ENCODE data around the gene UTS2R. TPM values are rescaled to one million over a fixed set of nuclear protein-coding genes. Genes with fewer than 3 reads are reported as not detected.
A peak's percentile ranks its signal among the peaks of the same experiment; 100 is the strongest.

The UTS2R gene
- total RNA-seq, 1 donor from 2014 or later = not detected

DNA sequence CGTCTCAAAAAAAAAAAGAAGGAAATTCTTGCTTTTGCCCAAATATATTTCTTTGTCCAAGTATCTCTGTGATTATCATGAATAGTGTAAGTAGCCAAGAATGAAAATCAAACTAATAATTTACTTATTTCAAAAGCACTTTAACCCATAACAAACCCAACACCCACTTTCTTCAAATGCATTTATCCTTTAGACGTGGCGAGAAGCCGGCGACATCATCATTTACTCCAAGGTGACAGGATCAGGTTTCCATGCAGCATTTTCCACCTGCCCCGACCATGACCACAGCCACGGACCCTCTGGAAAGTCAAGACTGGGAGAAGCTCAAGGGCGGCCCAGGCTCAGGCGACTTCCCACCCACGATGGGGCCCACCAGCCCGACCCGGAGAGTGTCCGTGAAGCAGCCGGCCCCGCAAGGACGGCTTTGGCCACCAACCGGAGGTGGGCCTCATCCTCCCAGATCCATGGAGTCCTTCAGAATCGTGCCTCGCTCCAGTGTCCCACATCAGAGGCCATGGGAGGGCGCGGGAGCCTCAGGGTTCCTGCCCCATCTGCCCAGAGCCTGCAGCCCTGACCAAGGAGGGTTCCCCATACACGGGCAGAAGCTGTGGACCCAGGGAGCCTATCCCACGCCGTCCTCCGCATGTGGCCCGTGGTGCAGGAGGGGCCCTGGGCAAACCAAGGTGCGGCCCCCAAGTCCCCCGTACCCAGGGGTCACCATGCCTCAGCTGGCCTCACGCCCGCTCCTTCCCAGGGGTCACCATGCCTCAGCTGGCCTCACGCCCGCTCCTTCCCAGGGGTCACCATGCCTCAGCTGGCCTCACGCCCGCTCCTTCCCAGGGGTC lies 18.7 kb downstream of the UTS2R start:
- TF ChIP-seq, protein P1, sequence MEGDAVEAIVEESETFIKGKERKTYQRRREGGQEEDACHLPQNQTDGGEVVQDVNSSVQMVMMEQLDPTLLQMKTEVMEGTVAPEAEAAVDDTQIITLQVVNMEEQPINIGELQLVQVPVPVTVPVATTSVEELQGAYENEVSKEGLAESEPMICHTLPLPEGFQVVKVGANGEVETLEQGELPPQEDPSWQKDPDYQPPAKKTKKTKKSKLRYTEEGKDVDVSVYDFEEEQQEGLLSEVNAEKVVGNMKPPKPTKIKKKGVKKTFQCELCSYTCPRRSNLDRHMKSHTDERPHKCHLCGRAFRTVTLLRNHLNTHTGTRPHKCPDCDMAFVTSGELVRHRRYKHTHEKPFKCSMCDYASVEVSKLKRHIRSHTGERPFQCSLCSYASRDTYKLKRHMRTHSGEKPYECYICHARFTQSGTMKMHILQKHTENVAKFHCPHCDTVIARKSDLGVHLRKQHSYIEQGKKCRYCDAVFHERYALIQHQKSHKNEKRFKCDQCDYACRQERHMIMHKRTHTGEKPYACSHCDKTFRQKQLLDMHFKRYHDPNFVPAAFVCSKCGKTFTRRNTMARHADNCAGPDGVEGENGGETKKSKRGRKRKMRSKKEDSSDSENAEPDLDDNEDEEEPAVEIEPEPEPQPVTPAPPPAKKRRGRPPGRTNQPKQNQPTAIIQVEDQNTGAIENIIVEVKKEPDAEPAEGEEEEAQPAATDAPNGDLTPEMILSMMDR (IDR thresholded peaks at IDR 0.05) = no peak
- Mint-ChIP-seq H3K4me3 (ENCODE audit: unreplicated experiment) (no peak overlapping the region), H3K27ac (ENCODE audit: unreplicated experiment) (no peak overlapping the region), H3K9me3 (ENCODE audit: unreplicated experiment) (no peaks in the 10 kb centered on the region), H3K36me3 (ENCODE audit: unreplicated experiment) (peaks cover 8% of the 10 kb centered on the region), H3K27me3 (ENCODE audit: unreplicated experiment) (peaks cover 5% of the 10 kb centered on the region), H3K4me1 (ENCODE audit: unreplicated experiment) (peaks cover 8% of the 10 kb centered on the region)
- DNase-seq (ENCODE audit: extremely low spot score, unreplicated experiment) = no peak

DNA sequence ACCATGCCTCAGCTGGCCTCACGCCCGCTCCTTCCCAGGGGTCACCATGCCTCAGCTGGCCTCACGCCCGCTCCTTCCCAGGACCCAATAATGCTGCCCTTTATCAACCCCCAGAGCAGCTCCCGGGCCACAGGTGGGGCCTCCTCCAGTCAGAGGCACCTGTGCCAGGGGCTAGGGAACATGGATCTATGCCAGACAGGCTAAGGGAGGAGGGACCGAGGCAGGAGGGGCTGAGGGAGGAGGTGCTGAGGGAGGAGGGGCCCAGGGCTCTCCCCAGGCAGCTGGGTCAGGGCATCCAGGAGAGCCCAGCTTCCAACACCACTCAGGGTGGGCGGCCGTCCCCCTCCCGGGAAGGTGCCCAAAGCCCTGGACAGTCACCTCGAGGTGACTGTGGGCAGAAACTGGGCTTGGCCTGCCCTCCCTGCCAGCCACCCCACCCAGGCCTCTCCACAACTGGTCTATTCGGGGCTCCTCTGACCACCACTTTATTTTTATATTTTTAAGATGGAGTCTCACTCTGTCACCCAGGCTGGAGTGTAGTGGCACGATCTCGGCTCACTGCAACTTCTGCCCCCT lies 19.4 kb downstream of the UTS2R start:
- Mint-ChIP-seq H3K4me1 (ENCODE audit: unreplicated experiment) (peaks cover 7% of the 10 kb centered on the region), H3K27me3 (ENCODE audit: unreplicated experiment) (peaks cover 5% of the 10 kb centered on the region), H3K9me3 (ENCODE audit: unreplicated experiment) (no peaks in the 10 kb centered on the region), H3K36me3 (ENCODE audit: unreplicated experiment) (peaks cover 8% of the 10 kb centered on the region), H3K4me3 (ENCODE audit: unreplicated experiment) (no peak overlapping the region), H3K27ac (ENCODE audit: unreplicated experiment) (no peak overlapping the region)
- TF ChIP-seq, protein P1 (IDR thresholded peaks at IDR 0.05) = no peak
- no peak for DNase-seq (ENCODE audit: extremely low spot score, unreplicated experiment)

DNA sequence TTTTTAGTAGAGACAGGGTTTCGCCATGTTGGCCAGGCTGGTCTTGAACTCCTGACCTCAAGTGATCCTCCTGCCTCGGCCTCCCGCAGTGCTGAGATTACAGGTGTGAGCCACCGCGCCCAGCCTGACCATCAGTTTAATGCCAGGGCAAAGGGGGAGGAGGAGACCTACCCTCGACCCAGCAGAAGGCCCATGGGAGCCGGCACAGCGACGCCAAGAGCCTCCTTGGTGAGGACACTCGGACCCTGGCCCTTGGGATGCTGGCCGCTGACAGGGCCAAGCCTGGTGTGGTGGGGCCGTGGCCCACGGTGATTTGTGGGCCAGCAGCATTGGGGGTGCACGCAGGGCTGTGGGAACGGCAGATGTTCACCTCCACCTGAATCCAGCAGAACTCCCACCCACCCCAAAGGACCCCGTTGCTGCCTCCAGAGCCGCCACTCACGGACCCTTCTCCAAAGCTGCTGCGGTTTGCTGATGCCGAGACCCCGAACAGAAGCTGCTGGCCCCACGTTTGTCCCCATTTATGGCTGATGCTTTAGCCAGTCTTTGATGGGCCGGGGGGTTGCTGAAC lies 20.0 kb downstream of the UTS2R start:
- H3K4me3 Mint-ChIP-seq (ENCODE audit: unreplicated experiment) = no peak overlapping the region
- peaks cover 8% of the 10 kb centered on the region for H3K36me3 Mint-ChIP-seq (ENCODE audit: unreplicated experiment)
- no peak overlapping the region for H3K27ac Mint-ChIP-seq (ENCODE audit: unreplicated experiment)
- H3K9me3 Mint-ChIP-seq (ENCODE audit: unreplicated experiment) = no peaks in the 10 kb centered on the region
- TF ChIP-seq, protein P1 (IDR thresholded peaks at IDR 0.05) = no peak
- peaks cover 5% of the 10 kb centered on the region for H3K27me3 Mint-ChIP-seq (ENCODE audit: unreplicated experiment)
- peaks cover 9% of the 10 kb centered on the region for H3K4me1 Mint-ChIP-seq (ENCODE audit: unreplicated experiment)
- peak; percentile 83 for DNase-seq (ENCODE audit: extremely low spot score, unreplicated experiment)

DNA sequence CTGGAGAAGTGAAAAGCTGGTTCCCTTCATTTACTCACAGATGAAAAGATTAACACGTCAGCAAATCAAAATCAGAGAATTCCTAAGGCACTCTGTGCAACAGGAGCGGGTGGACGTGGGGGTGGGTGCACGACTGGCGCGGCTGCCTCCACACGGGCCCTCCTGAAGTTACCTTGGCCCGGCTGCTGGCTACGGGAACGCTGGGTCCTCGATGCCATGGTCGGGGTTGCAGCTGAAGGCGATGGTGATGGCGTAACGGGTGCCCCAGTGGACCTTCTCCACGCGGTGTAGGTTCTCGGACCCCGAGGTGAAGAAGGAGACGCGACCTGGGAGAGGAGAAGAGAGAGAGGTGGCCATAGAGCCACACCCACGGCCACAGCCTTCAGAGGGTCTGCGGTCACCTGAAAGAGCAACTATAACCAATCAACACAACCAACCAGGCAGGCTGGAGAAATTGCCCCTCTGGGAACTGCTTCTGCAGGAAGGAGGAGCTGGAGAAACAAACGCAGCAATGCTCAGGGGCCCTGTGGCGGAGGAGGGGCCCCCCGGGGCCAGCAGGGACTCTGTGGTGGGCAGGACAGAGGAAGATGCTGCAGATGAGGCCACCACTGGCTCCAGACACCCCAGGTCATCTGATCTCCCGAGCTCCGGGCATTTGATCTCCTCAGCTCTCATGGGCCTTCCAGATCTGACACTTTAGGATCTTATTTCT lies 20.8 kb downstream of the UTS2R start:
- peak; percentile 82 for DNase-seq (ENCODE audit: extremely low spot score, unreplicated experiment)
- H3K4me1 Mint-ChIP-seq (ENCODE audit: unreplicated experiment) = peaks cover 15% of the 10 kb centered on the region

More for the DNA sequence above, 20.8 kb downstream of the UTS2R start:
- peaks cover 8% of the 10 kb centered on the region for H3K36me3 Mint-ChIP-seq (ENCODE audit: unreplicated experiment)
- H3K27ac Mint-ChIP-seq (ENCODE audit: unreplicated experiment) = no peak overlapping the region
- peaks cover 5% of the 10 kb centered on the region for H3K27me3 Mint-ChIP-seq (ENCODE audit: unreplicated experiment)
- H3K4me3 Mint-ChIP-seq (ENCODE audit: unreplicated experiment) = no peak overlapping the region
- H3K9me3 Mint-ChIP-seq (ENCODE audit: unreplicated experiment) = no peaks in the 10 kb centered on the region
- TF ChIP-seq, protein P1 (IDR thresholded peaks at IDR 0.05) = no peak

Data from osteocyte (in vitro differentiated cells).